Hepatocyte (in vitro differentiated cells): Measurements from ENCODE around the gene MCF2L2. TPM values are rescaled to one million over a fixed set of nuclear protein-coding genes. Genes with fewer than 3 reads are reported as not detected.
"Not testable (repeated sequence)": the region's sequence is repeated elsewhere in the genome, so short reads cannot be mapped to it uniquely, and the experiment has no call there.

Source experiments
- DNase-seq: peaks from one replicate; pipeline ENCODE4 v3.0.0-alpha.2; 2016; ENCODE audit warnings: low spot score
- H2AFZ ChIP-seq: fragments of 200-600 bp; sonication (generic); 2 replicates; pipeline ENCODE4 v1.6.0; 2016; ENCODE audit warnings: antibody characterized with exemption, mild to moderate bottlenecking
- H3K27ac ChIP-seq: fragments of 200-600 bp; sonication (generic); 2 replicates; pipeline ENCODE4 v1.5.1; 2016; ENCODE audit warnings: mild to moderate bottlenecking
- H3K27me3 ChIP-seq: fragments of 200-600 bp; sonication (generic); 2 replicates; pipeline ENCODE4 v1.6.1; 2016
- H3K36me3 ChIP-seq: fragments of 200-600 bp; sonication (generic); replicated peaks from 2 replicates; pipeline ENCODE4 v1.5.1; 2016; ENCODE audit warnings: low read depth; ENCODE audit not compliant: insufficient read depth
- H3K4me1 ChIP-seq: fragments of 200-600 bp; sonication (generic); 2 replicates; pipeline ENCODE4 v1.5.1; 2016; ENCODE audit warnings: mild to moderate bottlenecking, moderate library complexity; ENCODE audit not compliant: insufficient read depth
- H3K4me2 ChIP-seq: fragments of 200-600 bp; sonication (generic); 2 replicates; pipeline ENCODE4 v1.6.0; 2016
- H3K4me3 ChIP-seq: fragments of 200-600 bp; sonication (generic); 2 replicates; pipeline ENCODE4 v1.5.1; 2016; ENCODE audit warnings: mild to moderate bottlenecking
- H3K79me2 ChIP-seq: fragments of 200-600 bp; sonication (generic); 2 replicates; pipeline ENCODE4 v1.6.0; 2017; ENCODE audit warnings: mild to moderate bottlenecking
- H3K9me2 ChIP-seq: fragments of 200-600 bp; sonication (generic); replicated peaks from 2 replicates; pipeline ENCODE4 v1.6.0; 2017; ENCODE audit warnings: mild to moderate bottlenecking; ENCODE audit not compliant: insufficient read depth
- H3K9me3 ChIP-seq: fragments of 200-600 bp; sonication (generic); 2 replicates; pipeline ENCODE4 v1.5.1; 2016; ENCODE audit warnings: low read depth, mild to moderate bottlenecking
- H4K20me1 ChIP-seq: fragments of 200-600 bp; sonication (generic); 2 replicates; pipeline ENCODE4 v1.6.0; 2016; ENCODE audit warnings: mild to moderate bottlenecking; ENCODE audit not compliant: insufficient read depth, poor library complexity, severe bottlenecking
- CTCF ChIP-seq: fragments of 200-600 bp; sonication (generic); IDR thresholded peaks from 2 replicates; pipeline ENCODE4 v1.5.1; 2016; ENCODE audit warnings: antibody characterized with exemption, mild to moderate bottlenecking; ENCODE audit not compliant: poor library complexity
- EZH2 ChIP-seq: fragments of 200-600 bp; sonication (generic); IDR thresholded peaks from 2 replicates; pipeline ENCODE4 v1.6.1; 2016; ENCODE audit warnings: antibody characterized with exemption, mild to moderate bottlenecking, borderline replicate concordance
- EZH2phosphoT487 ChIP-seq: fragments of 200-600 bp; sonication (generic); IDR thresholded peaks from one replicate; pipeline ENCODE4 v1.6.1; 2018; ENCODE audit warnings: antibody characterized with exemption, mild to moderate bottlenecking, low read depth, moderate library complexity; ENCODE audit not compliant: unreplicated experiment, severe bottlenecking
- WGBS: methylation state at CpG from one replicate; pipeline ENCODE4 v1.1.6; 2016; ENCODE audit warnings: low lambda C conversion rate; ENCODE audit errors: missing lambda C conversion rate; 5-methylcytosine and 5-hydroxymethylcytosine counted together
- polyA plus RNA-seq: library from polyadenylated mRNA; unstranded; fragments of >200 nt; fragmentation: Nextera tagmentation; extraction: Ambion mirVana; gene quantifications from 2 replicates; pipeline ENCODE4 v1.2.1, GENCODE V29; 2016
- total RNA-seq: library from RNA; depleted of rRNA; stranded (reverse); fragments of >200 nt; gene quantifications from 2 replicates; pipeline ENCODE4 v1.2.3, GENCODE V29; 2014

MCF2L2 gene
- total and polyA plus RNA-seq, 2 experiments from 2014 or later = 0.17 to 0.63 TPM

- no peaks in the 10 kb centered on the region for H3K36me3 ChIP-seq
- no peaks in the 10 kb centered on the region for H3K27me3 ChIP-seq
- DNase-seq = no peak
- H3K9me2 ChIP-seq = no peaks in the 10 kb centered on the region
- no peak overlapping the region for H3K27ac ChIP-seq
- H3K4me3 ChIP-seq = no peak overlapping the region
- no peaks in the 10 kb centered on the region for H3K9me3 ChIP-seq
- H3K79me2 ChIP-seq = no peaks in the 10 kb centered on the region
- no peaks in the 10 kb centered on the region for H4K20me1 ChIP-seq
- H3K4me2 ChIP-seq = no peak overlapping the region
- TF ChIP-seq CTCF (no peak), EZH2 (no peak), EZH2phosphoT487 (no peak)
- H3K4me1 ChIP-seq = peaks cover 2% of the 10 kb centered on the region
- WGBS = 87% methylated on average over 3 of the region's 3 CpGs
- no peak overlapping the region for H2AFZ ChIP-seq
Observed at GRCh38 chr3:183230826-183231225, 197.6 kb downstream of the MCF2L2 start.

GRCh38 chr3:183230251-183230650, 198.2 kb downstream of the MCF2L2 start:
- H3K79me2 ChIP-seq, H3K9me3 ChIP-seq, H3K4me1 ChIP-seq, H3K9me2 ChIP-seq, H3K27ac ChIP-seq, H3K36me3 ChIP-seq, H3K27me3 ChIP-seq, H2AFZ ChIP-seq, H3K4me2 ChIP-seq, DNase-seq, H3K4me3 ChIP-seq, H4K20me1 ChIP-seq: not testable (repeated sequence)
- WGBS = 93% methylated on average over 8 of the region's 8 CpGs

GRCh38 chr3:183229178-183229577, 199.2 kb downstream of the MCF2L2 start:
- H3K4me3 ChIP-seq = no peak overlapping the region
- H3K27ac ChIP-seq = no peak overlapping the region
- H2AFZ ChIP-seq = no peak overlapping the region
- H3K79me2 ChIP-seq = no peaks in the 10 kb centered on the region
- H3K27me3 ChIP-seq = no peaks in the 10 kb centered on the region
- peaks cover 5% of the 10 kb centered on the region for H3K4me1 ChIP-seq
- no peak for TF ChIP-seq EZH2phosphoT487
- no peak for TF ChIP-seq CTCF
- WGBS = 79% methylated on average over 1 of the region's 1 CpG
- no peaks in the 10 kb centered on the region for H3K36me3 ChIP-seq
- DNase-seq = no peak
- no peaks in the 10 kb centered on the region for H3K9me3 ChIP-seq
- H4K20me1 ChIP-seq = no peaks in the 10 kb centered on the region
- H3K9me2 ChIP-seq = no peaks in the 10 kb centered on the region
- no peak overlapping the region for H3K4me2 ChIP-seq

GRCh38 chr3:183227586-183227985, 200.8 kb downstream of the MCF2L2 start:
- Histone ChIP-seq H3K9me3 (no peaks in the 10 kb centered on the region), H3K4me1 (peaks cover 5% of the 10 kb centered on the region), H4K20me1 (no peaks in the 10 kb centered on the region), H3K4me2 (no peak overlapping the region), H3K27me3 (no peaks in the 10 kb centered on the region), H2AFZ (no peak overlapping the region), H3K79me2 (no peaks in the 10 kb centered on the region), H3K4me3 (no peak overlapping the region), H3K36me3 (no peaks in the 10 kb centered on the region), H3K27ac (peak overlapping the region; percentile 66), H3K9me2 (no peaks in the 10 kb centered on the region)
- WGBS = 92% methylated on average over 4 of the region's 4 CpGs
- no peak for DNase-seq
- TF ChIP-seq CTCF (no peak), EZH2phosphoT487 (no peak), EZH2 (no peak)
